GM06990 (cell line): ENCODE results near the gene PNO1.

ENCODE experiments used
- DNase-seq: peaks from one replicate; pipeline ENCODE4 v3.0.0-alpha.2; 2011; ENCODE audit not compliant: insufficient read length; ENCODE audit errors: extremely low read depth
- H3K27me3 ChIP-seq: replicated peaks from 2 replicates; pipeline ENCODE4 v1.6.0; 2011; ENCODE audit warnings: low read length; ENCODE audit not compliant: control insufficient read depth, insufficient read depth
- H3K36me3 ChIP-seq: 2 replicates; pipeline ENCODE4 v1.5.1; 2011; ENCODE audit warnings: low read length; ENCODE audit not compliant: control insufficient read depth, insufficient read depth
- H3K4me3 ChIP-seq: replicated peaks from 2 replicates; pipeline ENCODE4 v1.5.1; 2011; ENCODE audit warnings: low read depth, mild to moderate bottlenecking, control low read depth, low read length
- TF ChIP-seq, protein P1 (sequence below): IDR thresholded peaks from 2 replicates; pipeline ENCODE4 v1.5.1; 2011; ENCODE audit warnings: low read length, control low read depth, mild to moderate bottlenecking, inconsistent platforms; ENCODE audit not compliant: insufficient read depth, poor library complexity, severe bottlenecking

PNO1 gene

DNA sequence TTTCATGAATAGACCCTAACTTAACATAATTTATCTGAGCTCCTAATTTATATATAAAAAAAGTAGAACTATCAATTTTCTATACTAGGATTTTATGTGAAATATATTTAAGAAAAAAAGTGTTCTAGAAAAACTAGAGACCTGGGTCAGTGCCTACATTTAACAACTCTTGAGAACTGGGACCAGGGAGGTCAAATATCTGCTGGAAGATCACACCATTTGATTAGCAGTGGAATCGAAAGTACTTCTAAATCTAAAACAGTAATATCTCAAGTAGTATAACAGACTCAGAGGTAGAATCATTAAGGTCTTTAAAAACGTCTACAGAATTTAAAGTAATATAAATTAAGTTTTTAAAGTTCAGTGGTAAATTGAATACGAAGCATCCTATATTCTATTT lies 60.0 kb downstream of the PNO1 start:
- no peak overlapping the region for H3K4me3 ChIP-seq

GRCh38 chr2:68218343-68218901 lies 60.7 kb downstream of the PNO1 start:
- TF ChIP-seq, protein P1, sequence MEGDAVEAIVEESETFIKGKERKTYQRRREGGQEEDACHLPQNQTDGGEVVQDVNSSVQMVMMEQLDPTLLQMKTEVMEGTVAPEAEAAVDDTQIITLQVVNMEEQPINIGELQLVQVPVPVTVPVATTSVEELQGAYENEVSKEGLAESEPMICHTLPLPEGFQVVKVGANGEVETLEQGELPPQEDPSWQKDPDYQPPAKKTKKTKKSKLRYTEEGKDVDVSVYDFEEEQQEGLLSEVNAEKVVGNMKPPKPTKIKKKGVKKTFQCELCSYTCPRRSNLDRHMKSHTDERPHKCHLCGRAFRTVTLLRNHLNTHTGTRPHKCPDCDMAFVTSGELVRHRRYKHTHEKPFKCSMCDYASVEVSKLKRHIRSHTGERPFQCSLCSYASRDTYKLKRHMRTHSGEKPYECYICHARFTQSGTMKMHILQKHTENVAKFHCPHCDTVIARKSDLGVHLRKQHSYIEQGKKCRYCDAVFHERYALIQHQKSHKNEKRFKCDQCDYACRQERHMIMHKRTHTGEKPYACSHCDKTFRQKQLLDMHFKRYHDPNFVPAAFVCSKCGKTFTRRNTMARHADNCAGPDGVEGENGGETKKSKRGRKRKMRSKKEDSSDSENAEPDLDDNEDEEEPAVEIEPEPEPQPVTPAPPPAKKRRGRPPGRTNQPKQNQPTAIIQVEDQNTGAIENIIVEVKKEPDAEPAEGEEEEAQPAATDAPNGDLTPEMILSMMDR: no peak
- Histone ChIP-seq H3K36me3 (no peaks in the 10 kb centered on the region; the same call in 1 of the 2 replicates), H3K4me3 (no peak overlapping the region), H3K27me3 (no peaks in the 10 kb centered on the region)
- no peak for DNase-seq

More for the DNA sequence above, 60.0 kb downstream of the PNO1 start:
- TF ChIP-seq, protein P1: no peak
- Histone ChIP-seq H3K36me3 (no peaks in the 10 kb centered on the region; the same call in 1 of the 2 replicates), H3K27me3 (no peaks in the 10 kb centered on the region)
- no peak for DNase-seq

- no peak for DNase-seq
- TF ChIP-seq, protein P1: no peak
- no peaks in the 10 kb centered on the region; the same call in 1 of the 2 replicates for H3K36me3 ChIP-seq
- H3K27me3 ChIP-seq: no peaks in the 10 kb centered on the region
- H3K4me3 ChIP-seq: no peak overlapping the region
Observed at GRCh38 chr2:68222287-68222686, 64.6 kb downstream of the PNO1 start.

DNA sequence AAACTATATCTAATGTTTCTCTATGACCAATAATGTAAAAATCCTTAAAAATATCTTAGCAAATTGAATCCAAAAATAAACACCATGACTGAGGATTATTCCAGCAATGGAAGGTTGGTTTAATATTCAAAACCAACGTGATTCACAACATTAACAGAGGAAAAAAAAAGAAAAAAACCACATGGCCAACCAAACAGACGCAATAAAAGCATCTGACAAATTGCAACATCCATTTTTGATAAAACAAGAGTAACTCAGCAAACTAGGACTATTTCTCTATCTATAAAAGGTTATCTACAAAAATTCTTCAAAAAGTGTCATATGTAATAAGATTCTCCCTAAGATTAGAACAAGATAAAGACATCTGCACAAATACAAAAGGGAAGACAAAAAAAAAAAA lies 65.7 kb downstream of the PNO1 start:
- H3K4me3 ChIP-seq: no peak overlapping the region
- DNase-seq: no peak
- TF ChIP-seq, protein P1: no peak
- H3K36me3 ChIP-seq: no peaks in the 10 kb centered on the region; the same call in 1 of the 2 replicates
- H3K27me3 ChIP-seq: no peaks in the 10 kb centered on the region

DNA sequence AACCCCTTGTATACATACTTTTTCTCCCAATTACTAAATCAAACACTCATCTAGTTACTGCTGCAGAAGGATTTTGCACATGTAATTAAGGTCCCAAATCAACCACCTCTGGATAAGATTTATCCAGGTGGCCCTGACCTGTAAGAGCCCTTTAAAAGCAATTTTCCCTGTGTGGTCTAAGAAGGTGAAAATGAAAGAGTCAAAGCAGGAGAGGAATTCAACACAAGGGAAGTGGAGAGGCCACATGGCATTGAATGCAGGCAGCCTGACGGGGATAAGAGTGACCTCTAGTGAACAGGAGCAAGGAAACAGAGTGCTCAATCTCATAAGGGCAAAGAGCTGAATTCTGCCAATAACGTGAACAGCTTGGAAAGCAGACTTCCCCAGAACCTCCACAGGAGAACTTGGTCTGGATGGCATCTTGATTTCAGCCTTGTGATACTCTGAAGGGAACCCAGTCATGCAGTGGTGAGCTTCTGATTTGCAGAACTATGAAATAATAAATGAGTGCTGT lies 67.5 kb downstream of the PNO1 start:
- no peaks in the 10 kb centered on the region for H3K27me3 ChIP-seq
- H3K4me3 ChIP-seq: no peak overlapping the region
- H3K36me3 ChIP-seq: no peaks in the 10 kb centered on the region; the same call in none of the 2 replicates
- no peak for DNase-seq
- TF ChIP-seq, protein P1: peak; percentile 59
